NCI-H2171 treated with DMSO at 0.1 percent for 48 hours (cell line): ENCODE data around the gene ITLN1.

ENCODE experiments used
- DNase-seq: peaks from one replicate; lab custom pipeline; 2025; lab: John Stamatoyannopoulos, UW

Gene ITLN1

GRCh38 chr1:160858097-160858496, 26.9 kb downstream of the ITLN1 start:
- DNase-seq = no peak

- no peak for DNase-seq
Measured at GRCh38 chr1:160855181-160855981, 29.6 kb downstream of the ITLN1 start.

DNA sequence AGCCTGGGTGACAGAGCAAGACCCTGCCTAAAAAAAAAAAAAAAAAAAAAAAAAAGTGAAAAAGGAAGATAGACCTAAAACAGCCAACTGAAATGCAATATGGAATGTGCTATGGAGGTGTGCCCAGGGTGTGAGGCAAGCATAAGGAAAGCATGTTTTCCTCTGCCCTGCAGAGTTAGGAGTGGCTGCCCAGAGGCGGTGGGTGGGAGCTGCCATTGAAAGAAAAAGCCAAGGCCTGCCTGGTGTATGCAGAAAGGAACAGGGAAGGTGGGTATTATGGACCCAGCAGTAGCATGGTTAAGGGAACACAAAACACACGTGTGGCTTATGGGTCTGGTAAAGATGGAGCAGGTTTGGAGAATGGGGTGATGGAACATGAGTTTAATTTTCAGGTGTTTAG, 31.2 kb downstream of the ITLN1 start:
- no peak for DNase-seq

- no peak for DNase-seq
Measured at GRCh38 chr1:160853014-160853413, 32.0 kb downstream of the ITLN1 start.

- DNase-seq = no peak
Measured at GRCh38 chr1:160850993-160851392, 34.0 kb downstream of the ITLN1 start.

DNA sequence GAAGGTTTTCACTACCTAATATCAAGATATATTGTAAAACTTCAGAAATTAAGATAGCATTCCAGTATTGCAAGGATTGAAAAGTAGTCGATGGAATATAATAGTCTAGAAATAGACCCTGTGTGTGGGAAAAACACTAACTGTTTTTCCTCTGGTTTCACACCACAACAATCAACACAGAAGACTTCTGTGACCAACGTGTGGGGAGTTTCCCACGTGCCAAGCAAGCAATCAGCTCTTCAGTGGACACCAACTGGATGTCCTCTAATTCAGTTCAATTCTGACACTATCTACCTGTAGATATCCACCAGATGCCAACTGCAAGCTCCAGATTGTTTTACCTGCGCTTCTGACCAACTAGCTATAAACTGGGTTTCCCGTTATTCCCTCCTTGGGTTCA, 34.4 kb downstream of the ITLN1 start:
- no peak for DNase-seq

DNA sequence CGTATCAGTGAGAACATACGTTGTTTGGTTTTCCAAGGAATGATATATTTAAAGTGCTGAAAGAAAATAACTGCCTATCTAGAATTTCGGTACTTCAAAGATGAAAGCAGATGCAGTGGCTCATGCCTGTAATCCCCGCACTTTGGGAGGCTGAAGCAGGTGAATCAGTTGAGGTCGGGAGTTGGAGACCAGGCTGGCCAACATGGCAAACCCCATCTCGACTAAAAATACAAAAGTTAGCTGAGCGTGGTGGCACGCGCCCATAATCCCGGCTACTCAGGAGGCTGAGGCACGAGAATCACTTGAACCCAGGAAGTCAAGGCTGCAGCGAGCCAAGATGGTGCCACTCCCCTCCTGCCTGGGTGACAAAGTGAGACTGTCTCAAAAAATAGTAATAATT, 38.7 kb downstream of the ITLN1 start:
- DNase-seq = no peak

DNA sequence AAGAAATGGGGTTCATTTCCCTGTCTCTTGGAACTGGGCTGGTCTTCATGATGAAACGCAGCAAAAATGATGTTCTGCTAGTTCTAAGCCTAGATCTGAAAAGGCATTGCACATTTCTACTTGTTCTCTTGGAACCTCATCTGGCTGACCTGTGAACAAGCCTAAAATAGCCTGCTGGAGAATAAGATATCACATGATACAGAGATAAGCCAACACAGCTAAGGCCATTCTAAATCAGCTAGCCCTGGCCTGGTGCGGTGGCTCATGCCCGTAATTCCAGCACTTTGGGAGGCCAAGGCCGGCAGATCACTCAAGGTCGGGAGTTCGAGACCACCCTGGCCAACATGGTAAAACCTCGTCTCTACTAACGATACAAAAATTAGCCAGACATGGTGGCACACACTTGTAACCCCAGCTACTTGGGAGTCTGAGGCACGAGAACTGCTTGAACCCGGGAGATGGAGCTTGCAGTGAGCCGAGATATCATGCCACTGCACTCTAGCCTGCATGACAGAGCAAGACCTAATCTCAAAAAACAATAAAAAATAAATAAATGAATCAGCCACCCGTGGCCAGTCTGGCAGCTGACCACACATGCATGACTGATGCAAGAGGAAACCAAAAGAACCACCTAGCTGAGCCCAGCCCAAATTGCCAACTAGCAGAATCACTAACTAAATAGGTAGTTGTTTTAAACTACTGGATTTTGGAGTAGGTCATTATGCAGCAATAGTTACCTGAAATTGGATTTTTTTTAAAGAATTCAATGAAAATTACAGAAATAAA, 40.3 kb downstream of the ITLN1 start:
- no peak for DNase-seq

- DNase-seq = no peak
Measured at GRCh38 chr1:160841079-160841478, 43.9 kb downstream of the ITLN1 start.

DNA sequence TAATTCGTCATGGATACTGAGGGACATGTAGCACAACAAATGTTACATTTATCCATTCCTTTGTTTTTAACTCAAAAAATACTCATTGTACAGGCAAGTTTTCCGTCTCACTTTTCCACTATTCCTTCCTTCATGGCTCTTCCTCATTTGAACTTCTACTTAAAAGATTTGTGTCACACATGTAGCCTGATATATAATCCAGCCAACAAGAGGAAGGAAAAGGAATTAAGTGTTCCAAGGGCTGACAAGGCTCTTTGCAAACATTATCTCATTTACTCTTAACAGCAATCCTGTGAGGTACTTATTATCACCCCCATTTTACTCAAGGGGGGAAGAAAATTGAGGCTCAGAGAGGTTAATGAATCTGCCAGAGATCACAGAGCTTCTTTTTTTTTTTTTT, 45.2 kb downstream of the ITLN1 start:
- no peak for DNase-seq

GRCh38 chr1:160838888-160839287, 46.1 kb downstream of the ITLN1 start:
- no peak for DNase-seq

DNA sequence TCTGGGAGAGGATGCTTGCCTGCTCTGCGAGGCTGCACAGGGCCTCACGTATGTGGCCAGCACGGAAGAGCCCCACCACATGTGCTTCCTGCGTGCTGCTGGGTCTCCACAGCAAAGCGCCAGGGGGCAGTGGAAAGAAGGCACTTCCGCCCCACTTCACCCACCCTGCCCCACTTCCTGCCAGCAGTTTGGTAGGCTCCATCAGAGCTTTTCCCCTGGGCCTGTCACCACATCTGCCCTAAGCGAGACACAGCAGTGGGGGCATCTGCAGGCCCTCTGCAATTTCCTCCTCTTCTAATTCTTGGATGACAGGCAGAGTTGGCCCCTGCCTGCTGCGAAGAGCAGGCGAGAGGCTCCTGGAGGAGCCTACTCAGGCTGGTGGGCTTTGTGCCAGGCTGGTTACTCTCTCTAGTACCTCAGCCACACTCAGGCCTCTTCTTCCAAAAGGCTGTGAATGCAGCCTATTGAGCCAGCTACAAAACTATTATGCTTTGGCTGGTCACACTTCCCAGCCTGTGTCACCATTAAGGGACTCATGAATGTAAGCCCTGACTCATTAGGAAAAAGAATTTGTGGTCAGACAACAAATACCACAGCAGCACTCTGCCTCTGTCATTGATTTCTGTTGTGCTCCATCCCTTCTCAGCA, 47.3 kb downstream of the ITLN1 start:
- no peak for DNase-seq

DNA sequence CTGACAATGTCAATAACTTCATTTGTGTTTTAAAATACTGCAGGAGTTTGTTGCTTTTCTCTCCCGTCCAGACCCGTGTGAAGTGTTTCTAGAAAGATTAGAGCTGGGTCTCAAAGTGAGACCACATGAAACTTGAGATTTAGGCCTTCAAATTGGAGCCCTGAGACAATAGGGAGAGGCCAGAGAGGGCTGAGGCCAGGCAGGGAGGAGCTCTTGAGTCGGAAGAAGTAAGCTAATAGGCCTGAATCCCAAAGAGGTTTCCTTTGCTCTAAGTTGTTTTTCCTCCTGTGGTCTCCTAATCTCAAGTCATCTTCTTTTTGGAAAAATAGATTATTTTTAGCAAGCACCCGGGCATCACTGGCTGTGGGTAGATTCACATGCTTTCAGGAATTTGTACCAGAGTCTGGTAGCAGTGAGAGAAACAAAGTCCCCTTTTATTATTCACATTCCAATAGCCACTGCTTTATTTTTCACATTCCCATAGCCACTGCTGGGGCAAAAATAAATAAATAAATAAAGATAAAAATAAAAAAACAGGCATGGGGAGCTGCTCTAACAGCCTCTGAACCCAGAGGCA, 47.9 kb downstream of the ITLN1 start:
- DNase-seq = no peak

DNA sequence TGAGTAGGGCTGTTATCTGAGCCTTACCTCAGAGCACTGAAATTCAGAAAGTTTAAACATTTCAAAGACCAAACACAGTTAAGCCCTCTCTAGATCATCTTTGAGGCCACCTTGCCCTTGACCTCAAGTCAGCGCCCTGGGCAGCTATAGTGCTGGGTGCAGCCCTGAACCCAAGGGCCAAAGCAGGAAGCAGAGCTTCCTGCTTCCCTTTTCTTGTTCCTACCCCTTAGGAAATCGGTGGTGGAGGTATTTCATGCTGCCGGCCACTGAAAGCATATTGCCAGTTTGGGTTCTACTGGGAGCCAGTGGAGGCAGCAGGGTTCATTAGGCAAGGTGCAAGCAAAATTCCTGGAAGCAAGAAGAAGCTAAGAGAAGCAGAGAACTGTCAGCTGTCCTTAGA, 48.4 kb downstream of the ITLN1 start:
- DNase-seq = no peak

DNA sequence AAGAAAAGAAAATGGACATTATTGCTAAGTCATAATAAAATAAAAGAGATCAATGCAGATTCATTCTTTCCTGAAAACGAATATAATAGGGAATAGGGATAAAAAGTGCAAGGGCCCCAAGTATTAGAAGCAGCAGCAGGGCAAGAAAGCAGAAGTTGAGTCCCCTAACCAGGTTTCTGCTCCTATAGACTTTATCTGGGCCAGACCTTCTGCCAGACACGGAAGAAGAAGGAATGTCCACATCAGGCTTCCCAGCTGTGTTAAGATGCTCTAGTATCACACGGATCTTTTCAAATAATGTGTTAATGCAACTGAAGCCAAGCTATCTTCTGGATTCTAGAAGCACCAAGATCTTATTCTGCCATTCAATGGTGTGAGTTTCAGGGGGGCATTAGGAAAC, 49.2 kb downstream of the ITLN1 start:
- DNase-seq = no peak

DNA sequence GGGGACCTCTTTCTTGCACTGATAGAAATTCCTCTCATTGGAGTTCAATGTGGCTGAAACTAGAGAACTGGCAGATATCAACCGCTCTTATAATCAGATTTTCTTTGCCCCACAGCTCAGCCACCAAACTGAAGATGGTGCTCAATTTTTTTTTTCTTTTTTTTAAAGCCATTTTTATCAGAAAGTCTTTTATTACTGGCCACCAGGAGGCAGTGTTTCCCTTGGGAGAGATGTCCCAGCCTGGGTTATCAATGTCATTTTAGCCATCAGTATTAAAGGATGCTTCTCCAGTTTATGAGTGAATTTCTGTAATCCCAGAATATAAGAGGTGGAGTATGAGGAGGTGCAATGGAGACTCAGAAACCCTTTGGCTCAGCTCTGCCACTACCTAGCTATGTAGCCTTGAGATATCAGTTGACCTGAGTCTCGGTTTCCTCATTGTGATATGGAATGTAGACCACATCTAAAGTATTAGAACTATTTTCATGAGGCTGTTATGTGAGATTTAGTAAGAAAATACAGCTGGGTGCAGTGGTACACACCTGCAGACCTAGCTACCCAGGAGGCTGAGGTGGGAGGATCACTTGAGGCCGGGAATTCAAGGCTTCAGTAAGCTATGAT, 49.9 kb downstream of the ITLN1 start:
- DNase-seq = no peak

GRCh38 chr1:160830321-160831153, 54.4 kb downstream of the ITLN1 start:
- DNase-seq = no peak

DNA sequence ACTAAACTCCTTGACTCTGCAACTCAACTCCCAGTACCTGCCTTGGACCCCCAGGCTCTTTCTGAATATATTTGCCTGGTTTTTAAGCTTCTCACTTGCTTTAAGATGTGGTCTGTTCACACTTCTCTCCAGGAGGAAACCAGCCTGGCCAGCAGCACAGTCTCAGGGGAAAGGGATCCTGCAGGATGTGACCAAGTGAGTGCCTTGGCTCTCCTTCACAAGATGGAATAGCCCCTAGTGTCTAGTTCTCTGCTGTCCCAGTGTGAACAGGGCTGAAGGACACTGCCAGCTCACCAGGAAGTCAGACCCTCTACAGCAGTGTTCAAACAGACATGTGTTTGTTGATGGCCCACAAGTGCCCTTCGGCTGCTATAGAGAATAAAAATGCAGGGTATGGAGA, 55.2 kb downstream of the ITLN1 start:
- no peak for DNase-seq

DNA sequence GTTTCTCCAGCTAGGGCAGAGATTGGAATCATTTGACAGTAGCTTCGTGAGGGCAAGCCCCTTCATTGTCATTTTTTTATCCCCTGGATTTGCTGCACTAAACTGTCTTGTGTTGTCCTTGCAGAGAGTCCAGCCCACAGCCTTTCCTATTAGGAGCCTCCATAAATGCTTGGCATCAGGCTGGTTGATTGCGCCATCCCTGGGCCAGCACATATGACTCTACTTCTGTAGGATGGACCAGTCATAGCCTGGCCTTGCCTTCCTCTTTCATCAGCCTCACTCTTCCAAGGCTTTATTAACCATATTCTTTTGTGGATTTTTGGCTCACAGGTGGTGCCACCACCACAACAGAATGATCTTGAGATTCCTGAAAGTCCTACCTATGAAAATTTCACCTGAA, 57.6 kb downstream of the ITLN1 start:
- no peak for DNase-seq

DNA sequence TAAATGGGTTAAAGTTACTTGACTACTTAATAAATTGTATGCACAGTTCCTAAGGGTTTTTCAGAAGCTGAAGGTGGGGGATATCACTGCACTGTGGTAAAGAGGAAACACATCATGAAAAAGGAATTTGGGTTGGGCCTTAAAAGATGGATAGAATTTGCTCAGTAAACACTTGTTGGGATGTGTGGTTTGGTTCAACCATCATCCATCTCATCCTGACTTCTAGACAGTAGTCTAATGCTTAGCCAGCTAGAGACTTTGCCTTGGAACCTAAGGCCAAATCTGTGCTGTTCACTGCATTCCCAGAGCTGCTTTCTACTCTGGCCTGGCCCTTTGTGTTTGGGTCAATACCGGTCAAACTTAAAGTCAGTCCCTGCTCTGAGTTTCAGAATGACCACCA, 58.4 kb downstream of the ITLN1 start:
- DNase-seq = no peak
